HG03575 (cell line): ENCODE results near the gene CXCR6.

Source experiments
- ATAC-seq: cut with Tn5 transposase; IDR thresholded peaks from one replicate; pipeline ENCODE4 v1.9.1; 2021; ENCODE audit not compliant: unreplicated experiment, insufficient number of reproducible peaks, low FRiP score; ENCODE audit errors: extremely low read depth

CXCR6 gene

DNA sequence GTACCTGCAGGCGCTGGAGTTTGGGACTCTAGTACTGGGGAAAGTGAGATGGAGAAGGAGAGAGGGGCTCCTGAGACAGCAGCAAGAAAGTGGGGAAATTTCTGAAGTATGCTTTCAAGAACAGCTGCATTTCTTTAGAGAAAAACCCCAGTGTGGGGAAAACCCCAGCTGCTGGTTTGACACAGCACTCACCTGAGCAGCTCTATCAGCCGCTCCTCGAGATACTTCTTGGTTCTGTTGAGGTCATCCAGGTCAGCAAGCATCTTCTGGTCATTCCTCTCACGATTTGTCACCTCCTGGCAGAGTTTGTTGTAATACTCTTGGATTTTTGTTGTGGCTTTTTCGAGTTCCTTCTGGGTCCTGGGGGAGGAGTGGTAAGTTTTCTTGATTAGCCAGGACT, 18.8 kb downstream of the CXCR6 start:
- no peak for ATAC-seq

DNA sequence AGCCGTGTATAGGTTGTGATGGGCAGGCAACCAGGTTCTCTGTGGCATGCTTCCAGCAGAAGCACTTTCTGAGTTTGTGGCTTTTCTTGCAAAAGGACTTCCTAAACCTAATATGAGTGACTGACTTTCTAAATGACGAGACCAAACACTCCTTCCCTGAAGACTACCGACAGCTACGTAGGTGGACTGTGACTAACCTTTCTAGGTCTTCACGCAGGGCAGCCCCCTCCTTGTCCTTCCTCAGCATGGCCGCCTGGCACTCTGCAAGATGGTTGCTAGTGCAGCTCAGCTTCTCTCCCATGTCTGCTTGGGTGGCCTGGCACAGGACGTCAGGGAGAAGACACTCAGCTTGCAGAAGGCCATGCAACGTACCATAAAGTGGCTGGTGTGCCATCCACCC, 20.9 kb downstream of the CXCR6 start:
- ATAC-seq = no peak

DNA sequence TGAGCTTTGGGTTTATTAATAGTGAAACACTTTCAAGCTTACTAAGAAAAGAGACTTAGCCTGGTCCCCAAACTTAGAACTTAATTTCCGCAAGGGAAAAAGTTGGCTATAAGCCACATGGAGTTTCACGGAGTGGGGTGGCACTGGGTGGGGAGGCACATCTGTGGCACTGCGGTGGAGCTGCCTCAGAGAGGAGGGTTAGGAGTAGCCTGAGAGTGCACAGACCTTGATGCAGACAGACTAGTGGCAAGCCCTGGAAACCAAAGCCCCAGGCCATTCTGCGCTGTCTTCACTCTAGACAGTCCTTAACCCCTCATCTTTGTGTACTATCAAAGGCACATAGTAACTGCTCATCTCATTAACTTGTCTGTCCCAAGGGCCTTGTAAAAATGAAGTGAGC, 22.0 kb downstream of the CXCR6 start:
- ATAC-seq = no peak

DNA sequence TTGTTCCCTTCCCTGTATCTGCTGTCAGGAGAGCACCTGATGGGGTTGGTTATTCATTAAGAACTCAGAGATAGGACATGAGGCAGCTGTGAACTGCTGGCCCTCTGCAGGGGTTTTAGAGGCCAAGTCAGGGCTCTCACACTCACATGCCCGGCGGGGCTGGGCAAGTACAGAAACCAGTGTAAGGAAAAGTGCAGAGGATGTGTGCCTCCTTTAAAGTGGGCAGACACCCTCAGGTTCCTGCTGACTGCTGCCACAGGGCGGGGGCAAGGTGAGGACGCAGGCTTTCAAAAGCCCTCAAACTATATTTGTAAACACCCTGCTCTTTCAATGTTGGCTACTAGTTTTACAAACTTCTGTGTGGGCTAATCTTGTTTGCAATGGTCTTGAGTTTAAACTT, 22.4 kb downstream of the CXCR6 start:
- ATAC-seq = no peak

DNA sequence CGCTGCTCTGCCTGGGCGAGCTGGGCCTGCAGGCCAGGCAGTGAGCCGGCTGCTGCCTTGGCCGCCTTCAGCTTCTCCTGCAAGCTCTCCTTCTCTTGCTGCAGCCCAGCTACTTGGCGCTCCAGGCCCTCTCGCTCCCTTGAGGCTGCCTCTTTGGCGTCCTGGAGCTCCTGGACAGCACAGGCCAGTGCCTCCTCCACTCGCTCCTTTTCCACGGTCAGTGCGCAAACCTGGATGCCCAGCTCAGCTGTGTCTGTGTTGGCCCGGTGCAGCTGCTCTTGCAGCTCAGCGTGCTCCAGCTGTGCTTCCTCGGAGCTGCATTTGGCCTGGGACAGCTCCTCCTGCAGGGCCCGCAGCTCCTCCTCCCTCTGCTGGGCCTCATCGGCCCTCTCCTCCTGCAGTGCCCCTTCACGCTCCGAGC, 23.1 kb downstream of the CXCR6 start:
- no peak for ATAC-seq

DNA sequence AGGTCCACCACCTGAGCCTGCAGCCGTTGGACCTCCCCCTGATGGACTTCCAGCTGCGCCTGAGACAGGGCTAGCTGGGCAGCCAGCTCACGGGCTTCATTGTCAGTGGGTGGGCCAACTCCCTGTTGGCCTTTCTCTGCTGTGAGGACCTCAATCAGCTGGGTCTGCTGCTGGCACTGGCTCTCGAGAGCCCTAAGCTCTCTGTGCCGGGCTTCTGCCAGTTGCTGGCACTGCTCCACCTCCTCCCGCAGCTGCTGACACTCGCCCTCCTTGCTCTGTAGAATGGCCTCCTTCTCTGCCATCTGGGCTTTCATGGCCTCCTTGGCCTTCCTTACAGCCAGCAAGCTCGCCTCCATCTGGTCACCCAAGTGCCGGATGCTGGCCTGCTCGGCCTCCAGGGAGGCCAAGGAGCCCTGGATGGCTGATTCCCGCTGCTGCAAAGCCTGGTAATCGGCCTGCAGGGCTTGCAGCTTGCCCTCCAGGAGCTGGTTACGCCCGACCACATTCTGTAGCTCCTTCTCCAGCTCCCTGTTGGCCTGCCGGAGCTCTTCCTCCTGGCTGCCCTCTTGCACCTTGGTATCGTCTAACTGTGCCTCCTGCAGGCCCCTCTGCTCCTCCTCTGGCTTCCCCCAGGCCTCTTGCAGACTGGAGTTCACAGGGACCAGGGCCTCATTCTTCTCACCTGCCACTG, 23.8 kb downstream of the CXCR6 start:
- ATAC-seq = no peak

DNA sequence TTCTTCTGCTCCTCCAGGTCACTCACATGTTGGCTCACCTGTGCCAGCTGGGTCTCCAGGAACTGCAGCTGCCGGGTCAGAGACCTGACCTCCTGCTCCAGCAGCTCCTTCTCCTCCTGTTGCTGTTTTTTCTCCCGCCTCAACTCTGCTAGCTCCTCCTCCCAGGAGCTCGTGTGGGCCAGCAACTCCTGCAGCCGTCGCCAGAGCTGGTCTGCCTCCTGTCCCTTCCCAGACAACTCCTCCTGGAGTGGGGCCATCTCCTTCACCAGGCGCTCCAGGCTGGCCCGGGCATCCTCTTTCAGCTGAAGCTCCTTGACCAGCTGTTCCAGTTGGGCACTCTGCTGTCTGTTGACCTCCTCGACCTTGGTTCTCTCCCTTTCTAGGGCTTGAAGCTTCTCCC, 24.5 kb downstream of the CXCR6 start:
- no peak for ATAC-seq

DNA sequence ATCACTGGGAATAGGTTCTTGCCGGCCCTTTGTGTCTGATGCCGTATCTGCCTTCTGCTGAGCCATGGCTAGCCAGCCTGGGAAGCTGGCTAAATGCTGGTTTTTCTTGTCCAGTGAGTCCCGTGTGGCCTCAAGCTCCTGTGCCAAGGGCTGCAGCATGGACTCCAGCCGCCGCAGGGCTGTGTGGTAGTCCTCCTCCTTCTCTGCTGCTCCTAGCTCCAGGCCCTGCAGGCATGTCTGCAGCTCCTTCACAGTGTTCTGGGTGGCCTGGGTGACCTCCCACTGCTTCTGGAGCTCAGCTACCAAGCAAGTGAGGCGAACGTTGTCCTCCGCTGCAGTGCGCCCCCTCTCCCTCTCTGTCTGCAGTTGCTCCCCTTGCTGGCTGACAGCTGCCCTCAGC, 24.9 kb downstream of the CXCR6 start:
- ATAC-seq = no peak

DNA sequence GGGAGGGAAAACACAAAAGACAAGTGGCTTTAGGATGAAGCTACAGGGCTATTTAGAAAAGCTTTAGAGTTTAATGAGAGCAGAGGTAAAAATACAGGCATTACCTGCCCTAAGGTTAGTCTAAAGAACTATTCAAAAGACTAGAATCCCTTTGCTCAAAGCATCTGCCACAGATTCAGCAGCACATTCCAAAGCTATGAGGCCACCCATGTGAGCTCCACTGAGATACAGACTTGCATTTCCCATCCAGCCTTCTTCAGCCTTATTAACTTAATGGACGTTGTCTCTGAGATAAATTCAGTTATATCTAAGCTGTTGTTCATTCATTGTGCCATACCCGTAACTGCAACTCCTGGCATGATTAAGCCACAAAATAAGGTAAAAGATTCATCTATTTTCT, 25.4 kb downstream of the CXCR6 start:
- ATAC-seq = no peak

DNA sequence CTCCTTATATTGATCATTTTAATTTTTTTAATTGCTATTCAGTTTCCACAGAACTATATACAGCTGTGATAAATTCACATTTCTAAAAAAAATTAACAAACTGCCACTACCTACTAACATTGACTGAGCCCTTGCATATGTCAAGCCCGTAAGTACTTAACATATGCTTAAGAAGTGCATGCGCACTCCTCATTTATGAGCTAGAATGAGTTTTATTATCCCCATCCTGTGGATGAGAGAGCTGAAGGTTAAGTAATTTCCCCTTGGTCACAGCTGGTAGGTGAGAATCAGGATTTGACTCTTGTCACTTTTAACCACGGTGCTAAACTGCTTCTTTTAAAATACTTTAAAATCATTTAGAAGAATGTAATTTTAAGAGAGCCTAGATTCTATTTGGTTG, 25.9 kb downstream of the CXCR6 start:
- ATAC-seq = no peak

DNA sequence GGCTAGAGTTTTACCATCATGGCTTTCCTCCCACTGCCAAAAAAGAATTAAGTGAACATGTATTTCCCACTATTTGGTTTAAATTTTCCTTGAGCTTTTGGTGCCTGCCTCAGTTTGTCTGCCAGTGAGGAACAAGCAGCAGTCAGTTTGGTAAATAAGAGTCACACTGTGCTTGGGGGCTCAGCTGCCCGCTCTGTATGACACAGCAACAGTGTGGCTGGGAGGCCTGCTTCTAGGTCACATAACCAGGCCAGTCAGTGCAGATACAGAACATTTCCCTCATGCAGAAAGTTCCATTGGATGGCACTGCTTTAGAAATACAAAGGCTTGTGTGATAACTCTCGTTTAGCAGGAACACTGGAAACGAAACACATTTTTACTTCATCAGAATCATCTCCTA, 26.7 kb downstream of the CXCR6 start:
- no peak for ATAC-seq

DNA sequence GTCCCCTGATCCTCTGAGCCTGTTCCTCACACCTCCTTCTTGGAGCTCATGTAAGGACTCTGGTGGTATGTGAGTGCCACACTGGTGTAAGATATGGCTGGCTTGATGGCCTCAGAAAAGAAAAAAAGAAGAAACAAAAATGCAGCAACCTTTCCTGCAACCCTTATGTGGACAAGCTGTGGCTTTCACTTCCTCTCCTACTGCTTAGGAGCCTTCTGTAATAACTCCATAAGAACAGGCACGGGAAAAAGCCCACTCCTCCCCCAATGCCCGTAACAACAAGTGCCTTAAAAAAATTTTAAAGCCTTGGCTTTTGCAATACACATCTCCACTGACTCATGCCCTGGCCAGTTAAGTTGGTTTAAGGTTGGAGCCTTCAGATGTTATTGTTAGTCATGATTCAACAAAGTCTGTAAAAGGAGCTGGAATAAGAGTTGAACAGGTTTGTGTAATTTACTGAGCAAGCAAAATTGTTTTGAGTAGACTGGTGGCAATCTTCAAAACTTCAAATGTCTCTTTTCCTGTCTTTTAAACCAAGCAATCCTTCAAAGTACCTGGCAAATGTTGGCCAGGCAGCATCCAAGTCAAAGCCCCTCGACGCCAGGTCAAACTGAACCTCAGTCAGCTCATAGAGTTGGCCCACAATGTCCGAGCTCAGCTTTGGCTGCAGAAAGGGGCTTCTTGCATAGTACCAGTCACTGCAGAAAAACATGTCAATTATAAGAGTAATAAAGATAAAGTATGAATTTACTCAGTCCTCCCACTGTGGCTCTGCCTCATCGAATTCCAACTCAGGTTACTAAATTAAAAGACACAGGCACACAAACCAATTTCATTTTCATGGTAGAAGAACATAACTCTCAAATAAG, 29.5 kb downstream of the CXCR6 start:
- no peak for ATAC-seq

DNA sequence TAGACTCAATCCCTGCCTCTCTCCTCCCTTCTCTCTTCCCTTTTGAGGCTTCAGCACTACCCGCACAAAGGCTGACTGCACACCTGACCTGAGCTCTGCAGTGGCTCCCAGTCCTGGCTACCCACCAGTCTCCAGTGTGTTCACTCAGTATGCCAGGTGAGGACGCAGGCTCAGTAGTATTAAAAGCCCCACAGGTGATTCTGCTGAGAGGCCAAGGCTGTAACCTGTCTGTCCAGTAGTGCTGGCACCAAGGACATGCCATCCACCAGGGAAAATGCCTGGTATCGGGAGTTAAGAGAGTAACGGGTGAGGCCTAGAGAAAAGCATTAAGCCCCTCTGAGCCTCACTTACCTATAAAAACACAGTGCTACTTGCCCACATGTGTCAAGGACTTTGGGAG, 31.4 kb downstream of the CXCR6 start:
- ATAC-seq = no peak

DNA sequence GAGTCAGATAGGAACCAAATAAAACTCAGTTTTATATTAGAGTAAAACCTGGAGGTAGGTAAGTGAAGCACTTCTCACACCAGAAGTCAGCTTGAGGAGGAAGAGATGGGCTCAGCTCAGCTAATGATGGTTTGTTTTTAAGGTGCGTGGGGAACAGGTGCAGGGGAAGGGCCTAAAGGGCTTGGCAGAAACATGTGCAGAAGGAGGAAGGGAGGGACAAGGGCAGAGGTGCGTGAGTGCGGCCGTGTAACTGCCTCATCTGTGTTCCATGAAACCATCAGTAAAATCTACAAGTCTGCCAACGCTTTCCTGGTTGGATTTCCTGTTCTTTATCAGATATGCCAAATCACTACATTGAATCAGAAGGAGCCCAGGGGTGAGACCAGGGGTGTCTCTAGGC, 32.4 kb downstream of the CXCR6 start:
- no peak for ATAC-seq

DNA sequence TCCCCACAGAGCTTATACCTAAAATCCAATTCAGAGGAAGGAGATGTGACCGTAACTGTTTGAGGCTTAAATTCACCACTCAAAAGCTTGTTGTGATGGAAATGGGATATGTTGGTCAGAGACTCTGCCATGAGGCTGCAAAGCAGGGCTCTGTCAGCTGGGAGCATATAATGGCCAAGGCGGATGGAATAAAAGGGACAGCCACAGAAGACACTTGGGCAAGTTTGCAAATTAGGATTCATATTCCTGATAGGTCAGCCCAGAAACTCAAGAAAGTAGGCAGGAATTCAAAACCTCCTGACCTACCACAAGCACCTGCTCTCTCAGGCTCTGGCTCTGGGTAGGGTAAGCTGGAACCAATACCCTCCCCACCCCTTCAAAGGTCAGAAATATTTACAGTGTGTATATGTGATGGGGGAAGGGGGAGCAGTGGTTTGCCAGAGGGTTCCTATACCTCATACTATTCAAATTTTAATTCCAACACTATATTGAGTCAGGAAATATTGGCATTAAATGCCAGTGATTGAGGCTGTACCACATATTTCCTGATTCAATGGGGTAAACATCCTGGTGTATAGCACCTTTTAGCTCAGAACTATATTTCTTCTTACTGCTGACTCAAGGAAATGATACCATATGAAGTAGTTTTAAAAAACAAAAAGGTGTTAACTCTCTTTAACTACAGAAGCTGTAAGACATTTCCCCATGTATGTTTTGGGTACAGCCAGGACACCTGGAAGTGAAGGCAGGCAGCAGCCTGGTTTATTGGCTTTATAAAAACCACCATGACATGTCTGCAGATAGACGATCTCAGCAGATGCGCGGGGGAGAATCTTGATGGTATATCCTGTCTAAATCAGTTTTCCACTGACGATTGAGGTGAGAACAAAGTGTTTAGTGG, 33.2 kb downstream of the CXCR6 start:
- ATAC-seq = no peak

DNA sequence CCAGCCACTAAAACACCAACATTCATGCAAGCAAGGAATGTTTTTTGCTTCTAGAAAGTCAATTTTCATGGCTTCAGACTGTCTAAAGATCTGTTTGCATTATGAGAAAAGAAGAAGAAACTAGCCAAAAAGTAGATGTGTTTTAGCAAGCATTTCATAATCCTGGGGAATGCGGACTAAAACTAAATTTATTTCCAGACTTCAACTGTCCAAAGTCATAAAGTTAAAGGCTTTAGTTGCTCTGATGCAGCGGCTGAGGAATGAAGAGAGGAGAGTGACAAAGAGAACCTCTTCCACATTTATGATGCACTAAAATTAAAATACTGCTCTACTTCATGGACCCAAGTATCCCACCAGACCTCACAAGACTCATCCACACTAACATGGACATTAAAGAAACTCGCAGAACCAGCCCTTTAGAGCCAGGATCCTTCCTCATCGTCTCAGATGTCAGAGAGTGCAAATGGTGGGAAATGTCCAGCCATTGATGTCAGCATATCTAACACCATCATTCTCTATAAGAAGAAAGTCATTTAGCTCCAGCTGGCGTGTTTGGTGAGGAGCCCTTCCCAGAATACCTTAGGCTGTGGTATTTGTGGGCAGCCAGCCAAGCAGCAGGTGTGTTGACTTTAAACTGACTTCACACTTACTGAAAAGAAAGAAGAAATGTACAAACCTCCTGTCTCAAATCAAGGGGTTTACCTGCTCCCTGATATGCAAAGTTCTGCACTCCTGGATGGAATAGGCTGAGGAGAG, 34.9 kb downstream of the CXCR6 start:
- ATAC-seq = no peak

DNA sequence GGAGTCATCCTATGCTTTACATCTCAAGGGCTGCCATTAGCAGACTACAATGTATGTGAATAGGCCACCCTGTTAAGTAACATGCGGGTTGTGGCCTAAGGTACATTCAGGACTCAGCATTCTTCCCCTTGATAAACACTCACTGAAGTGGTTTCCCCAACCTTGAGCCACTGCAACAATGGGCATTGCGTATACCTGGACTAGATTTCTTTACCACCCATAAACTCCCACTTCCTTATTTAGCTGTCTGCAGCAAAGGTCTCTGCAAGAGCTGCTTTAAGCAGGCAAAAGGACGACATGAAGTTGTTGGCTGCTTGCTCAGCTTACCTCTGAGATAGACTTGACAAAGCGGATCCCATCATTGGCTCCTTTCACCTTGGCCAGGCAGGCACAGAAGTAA, 36.1 kb downstream of the CXCR6 start:
- no peak for ATAC-seq

DNA sequence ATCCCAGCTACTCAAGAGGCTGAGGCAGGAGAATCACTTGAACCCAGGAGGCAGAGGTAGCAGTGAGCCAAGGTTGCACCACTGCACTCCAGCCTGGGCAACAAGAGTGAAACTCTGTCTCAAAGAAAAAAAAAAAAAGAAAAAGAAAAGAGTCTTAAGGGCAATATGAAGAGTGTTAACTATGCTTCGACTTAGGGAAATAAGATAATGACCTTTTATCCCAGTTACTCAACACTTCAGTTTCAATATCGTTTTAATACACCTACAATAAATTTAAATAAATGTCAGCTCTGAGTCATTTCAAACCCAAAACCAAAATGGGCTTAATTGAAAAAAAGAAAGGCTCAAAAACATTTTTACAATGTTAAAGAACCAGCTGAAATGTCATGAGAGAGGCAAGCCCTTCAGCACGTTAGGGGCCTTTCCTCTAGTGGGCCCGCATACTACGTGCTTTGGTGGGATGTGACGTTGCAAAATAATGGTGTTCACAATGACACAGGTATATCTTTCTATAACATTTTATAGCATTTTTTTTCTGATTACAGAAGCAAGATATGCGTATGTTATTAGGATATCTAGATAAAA, 37.1 kb downstream of the CXCR6 start:
- no peak for ATAC-seq

DNA sequence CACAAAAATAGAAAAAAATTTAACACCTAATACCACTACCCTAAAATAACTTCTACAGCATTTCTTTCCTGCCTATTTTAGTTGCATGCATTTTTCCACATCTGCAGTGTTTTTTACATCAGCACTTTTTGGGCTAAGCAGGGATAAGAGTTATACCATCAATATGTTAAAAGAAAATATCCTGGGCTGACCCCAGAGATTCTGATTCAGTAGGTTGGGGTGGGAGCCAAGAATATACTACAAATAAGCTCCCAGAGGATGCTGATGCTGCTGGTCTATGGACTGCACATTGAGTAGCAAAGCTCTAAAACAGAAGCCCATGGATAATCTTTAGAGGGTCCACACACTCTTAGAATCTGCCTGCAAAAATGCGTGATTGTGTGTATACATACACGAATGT, 37.6 kb downstream of the CXCR6 start:
- ATAC-seq = no peak
